H1 (cell line): ENCODE data around the gene PRRG2. TPM values are rescaled to one million over a fixed set of nuclear protein-coding genes. Genes with fewer than 3 reads are reported as not detected.

Experiments used
- ASH2L ChIP-seq: fragments of 200-600, 300-600 bp; sonication (generic); IDR thresholded peaks from one replicate; pipeline ENCODE4 v1.7.1; 2017; ENCODE audit warnings: low read length
- CBX5 ChIP-seq: fragments of 300-800, 300-1000 bp; sonication (generic); IDR thresholded peaks from 2 replicates; pipeline ENCODE4 v1.7.1; 2016; ENCODE audit warnings: antibody characterized with exemption, low read length, low read depth
- CHD1 ChIP-seq: IDR thresholded peaks from 2 replicates; pipeline ENCODE4 v1.6.1; 2012; ENCODE audit warnings: low read depth, low read length, improper control_type of control experiment
- EZH2 ChIP-seq: fragments of 200-600 bp; sonication (generic); IDR thresholded peaks from 2 replicates; pipeline ENCODE4 v1.7.1; 2012; ENCODE audit warnings: low read depth, mild to moderate bottlenecking, moderate library complexity, low read length, inconsistent platforms; ENCODE audit not compliant: severe bottlenecking
- NANOG ChIP-seq: IDR thresholded peaks from 2 replicates; pipeline ENCODE4 v1.6.1; 2011; ENCODE audit warnings: low read length, low read depth, mild to moderate bottlenecking, inconsistent platforms; ENCODE audit not compliant: insufficient read depth, poor library complexity, severe bottlenecking
- NRF1 ChIP-seq: IDR thresholded peaks from 2 replicates; pipeline ENCODE4 v1.6.1; 2011; ENCODE audit warnings: mild to moderate bottlenecking, low read depth, low read length, improper control_type of control experiment
- RAD21 ChIP-seq, 2 experiments: IDR thresholded peaks in 1 of 2; conservative IDR thresholded peaks in 1 of 2; 2 replicates each; pipeline ENCODE4 v1.6.1; 2011; ENCODE audit warnings: low read depth in 2 of 2, low read length in 2 of 2, improper control_type of control experiment in 1 of 2, inconsistent platforms in 1 of 2, mild to moderate bottlenecking in 1 of 2, moderate library complexity in 1 of 2
- RNF2 ChIP-seq: fragments of 200-900, 300-1000 bp; sonication (generic); IDR thresholded peaks from 2 replicates; pipeline ENCODE4 v1.7.1; 2016; ENCODE audit warnings: borderline replicate concordance, low read depth, mild to moderate bottlenecking, antibody characterized with exemption, low read length; ENCODE audit not compliant: poor library complexity, severe bottlenecking; ENCODE audit errors: missing control alignments
- SAP30 ChIP-seq: fragments of 300-600 bp; sonication (generic); IDR thresholded peaks from 2 replicates; pipeline ENCODE4 v1.7.1; 2012; ENCODE audit warnings: low read length, moderate library complexity, mild to moderate bottlenecking, inconsistent platforms; ENCODE audit not compliant: insufficient read depth, insufficient replicate concordance
- SIN3A ChIP-seq, 2 experiments: IDR thresholded peaks in 1 of 2; conservative IDR thresholded peaks in 1 of 2; 2 replicates each; pipeline ENCODE4 v1.6.1; 2011 to 2012; ENCODE audit warnings: low read length in 2 of 2, improper control_type of control experiment in 1 of 2, low read depth in 1 of 2, mild to moderate bottlenecking in 1 of 2
- SP4 ChIP-seq: IDR thresholded peaks from 2 replicates; pipeline ENCODE4 v1.6.1; 2012; ENCODE audit warnings: low read length, inconsistent platforms
- SRF ChIP-seq: IDR thresholded peaks from 2 replicates; pipeline ENCODE4 v1.6.1; 2011; ENCODE audit warnings: mild to moderate bottlenecking, low read depth, low read length, moderate library complexity
- SUZ12 ChIP-seq: fragments of 200-600 bp; sonication (generic); IDR thresholded peaks from 2 replicates; pipeline ENCODE4 v1.6.1; 2012; ENCODE audit warnings: mild to moderate bottlenecking, inconsistent platforms, low read length, moderate library complexity, mixed read lengths
- TEAD4 ChIP-seq: IDR thresholded peaks from 2 replicates; pipeline ENCODE4 v1.6.1; 2012; ENCODE audit warnings: low read depth, low read length, inconsistent platforms, mixed read lengths
- polyA plus RNA-seq, 7 experiments: library from polyadenylated mRNA; depleted of rRNA in 3 of 7; stranded (reverse) in 5 of 7; unstranded in 2 of 7; fragments of >200 nt in 5 of 7; fragments of 200-250 nt in 2 of 7; gene quantifications; 1 replicate in 5 of 7; 2 replicates in 1 of 7; 4 replicates in 1 of 7; pipeline versions ENCODE4 v1.2.1 to v1.2.3, GENCODE V29; 2011 to 2013; ENCODE audit warnings: missing spikeins in 2 of 7, mixed read lengths in 2 of 7
- total RNA-seq: library from RNA; stranded (reverse); fragmentation: NEBNext Ultra II Directional; extraction: Animal tissue kit (Norgen Biotek cat#: 25700); gene quantifications from 2 replicates; pipeline ENCODE4 v1.2.1, GENCODE V29; 2021
- TF ChIP-seq, protein P1 (sequence below): IDR thresholded peaks from 2 replicates; pipeline ENCODE4 v1.6.1; 2011; ENCODE audit warnings: low read depth, mild to moderate bottlenecking, low read length; ENCODE audit not compliant: insufficient read depth
- TF ChIP-seq, protein P2 (sequence below), 3 experiments: IDR thresholded peaks; 1 replicate in 2 of 3; 2 replicates in 1 of 3; pipeline versions ENCODE4 v1.5.1 to v1.6.1; 2011; ENCODE audit warnings: low read length in 3 of 3, mild to moderate bottlenecking in 3 of 3, inconsistent platforms in 2 of 3, low read depth in 1 of 3, moderate library complexity in 1 of 3; ENCODE audit not compliant: insufficient read depth in 1 of 3; ENCODE audit errors: control extremely low read depth in 1 of 3
- TF ChIP-seq, protein P3 (sequence below): IDR thresholded peaks from 2 replicates; pipeline ENCODE4 v1.6.1; 2012; ENCODE audit warnings: inconsistent platforms

The PRRG2 gene
- total and polyA plus RNA-seq, 2 of the 8 experiments (the other 6 are each of a cell fraction or from before 2014, with no cell fraction given) = 4.1 to 5.6 TPM

DNA sequence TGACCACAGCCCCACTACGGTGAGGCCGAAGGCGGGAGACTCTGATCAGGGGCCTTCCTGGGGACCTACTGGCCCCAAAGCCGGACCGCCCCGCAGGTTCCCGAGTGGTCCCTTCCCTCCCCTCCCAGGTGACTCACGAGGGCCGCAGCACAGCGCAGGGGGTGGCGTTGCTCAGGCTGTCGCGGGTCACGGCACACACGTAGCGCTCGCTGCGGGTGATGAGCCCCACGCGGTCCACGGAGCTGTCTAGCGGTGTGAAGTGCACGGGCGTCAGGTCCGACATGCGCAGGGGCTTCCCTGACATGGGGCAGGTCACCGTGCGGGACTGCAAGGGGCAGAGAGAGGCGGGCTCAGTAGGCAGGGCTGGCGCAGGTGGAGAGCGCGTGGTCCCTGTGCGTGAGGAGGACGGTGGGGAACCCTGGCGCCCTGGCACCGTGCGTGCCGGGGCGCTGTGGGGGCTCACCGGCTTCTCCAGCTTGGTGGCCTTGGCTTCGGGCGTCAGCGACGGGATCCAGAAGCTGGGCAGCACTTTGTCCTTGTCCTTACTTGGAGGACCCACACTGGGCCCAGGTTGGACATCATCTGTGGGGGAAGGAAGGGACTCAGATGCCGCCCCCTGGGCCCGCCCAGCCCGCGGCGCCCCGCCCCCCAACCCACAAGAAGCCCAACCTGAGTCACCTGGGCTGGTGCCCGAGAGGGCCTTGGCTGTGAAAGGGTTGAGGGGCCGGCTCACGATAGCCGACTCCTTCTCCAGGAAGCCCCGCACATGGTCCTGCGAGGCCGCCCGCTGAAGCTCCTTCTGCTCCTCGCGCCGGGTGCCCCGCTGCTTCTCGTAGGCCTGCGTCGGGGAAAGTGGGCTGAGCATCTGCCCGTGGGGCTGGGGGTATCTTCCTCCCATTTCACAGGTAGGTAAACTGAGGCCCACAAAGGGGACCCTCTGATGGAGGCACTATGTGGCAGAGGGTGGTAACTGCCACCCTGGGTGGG is 24.4 kb upstream of the PRRG2 start (continued):
- no peak for TF ChIP-seq NANOG
- TF ChIP-seq SIN3A (conservative IDR thresholded peaks at IDR 0.05 in 1 of 2, IDR thresholded peaks at IDR 0.05 in 1 of 2; ENCODE audit: low read depth in 1 of 2, low read length in 2 of 2) = no peak
- TF ChIP-seq EZH2 = no peak
- 0 out of 2 replicates have a peak, but pooled peaks have one; percentile 8 for TF ChIP-seq SP4
- TF ChIP-seq ASH2L = peak; percentile 66
- TF ChIP-seq RNF2 = no peak
- TF ChIP-seq NRF1 = peak; percentile 26; the same call in 1 of the 2 replicates
- TF ChIP-seq, protein P1, sequence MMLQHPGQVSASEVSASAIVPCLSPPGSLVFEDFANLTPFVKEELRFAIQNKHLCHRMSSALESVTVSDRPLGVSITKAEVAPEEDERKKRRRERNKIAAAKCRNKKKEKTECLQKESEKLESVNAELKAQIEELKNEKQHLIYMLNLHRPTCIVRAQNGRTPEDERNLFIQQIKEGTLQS = no peak
- TF ChIP-seq, protein P2, sequence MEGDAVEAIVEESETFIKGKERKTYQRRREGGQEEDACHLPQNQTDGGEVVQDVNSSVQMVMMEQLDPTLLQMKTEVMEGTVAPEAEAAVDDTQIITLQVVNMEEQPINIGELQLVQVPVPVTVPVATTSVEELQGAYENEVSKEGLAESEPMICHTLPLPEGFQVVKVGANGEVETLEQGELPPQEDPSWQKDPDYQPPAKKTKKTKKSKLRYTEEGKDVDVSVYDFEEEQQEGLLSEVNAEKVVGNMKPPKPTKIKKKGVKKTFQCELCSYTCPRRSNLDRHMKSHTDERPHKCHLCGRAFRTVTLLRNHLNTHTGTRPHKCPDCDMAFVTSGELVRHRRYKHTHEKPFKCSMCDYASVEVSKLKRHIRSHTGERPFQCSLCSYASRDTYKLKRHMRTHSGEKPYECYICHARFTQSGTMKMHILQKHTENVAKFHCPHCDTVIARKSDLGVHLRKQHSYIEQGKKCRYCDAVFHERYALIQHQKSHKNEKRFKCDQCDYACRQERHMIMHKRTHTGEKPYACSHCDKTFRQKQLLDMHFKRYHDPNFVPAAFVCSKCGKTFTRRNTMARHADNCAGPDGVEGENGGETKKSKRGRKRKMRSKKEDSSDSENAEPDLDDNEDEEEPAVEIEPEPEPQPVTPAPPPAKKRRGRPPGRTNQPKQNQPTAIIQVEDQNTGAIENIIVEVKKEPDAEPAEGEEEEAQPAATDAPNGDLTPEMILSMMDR (IDR thresholded peaks at IDR 0.05; ENCODE audit: control extremely low read depth in 1 of 3, insufficient read depth in 1 of 3, low read depth in 1 of 3, low read length in 3 of 3) = no peak
- TF ChIP-seq RAD21 (IDR thresholded peaks at IDR 0.05 in 1 of 2, conservative IDR thresholded peaks at IDR 0.05 in 1 of 2; ENCODE audit: low read depth in 2 of 2, low read length in 2 of 2) = no peak; a peak in 1 of 4 replicates
- TF ChIP-seq SUZ12 = no peak
- no peak for TF ChIP-seq SAP30
- no peak for TF ChIP-seq SRF
- TF ChIP-seq, protein P3, sequence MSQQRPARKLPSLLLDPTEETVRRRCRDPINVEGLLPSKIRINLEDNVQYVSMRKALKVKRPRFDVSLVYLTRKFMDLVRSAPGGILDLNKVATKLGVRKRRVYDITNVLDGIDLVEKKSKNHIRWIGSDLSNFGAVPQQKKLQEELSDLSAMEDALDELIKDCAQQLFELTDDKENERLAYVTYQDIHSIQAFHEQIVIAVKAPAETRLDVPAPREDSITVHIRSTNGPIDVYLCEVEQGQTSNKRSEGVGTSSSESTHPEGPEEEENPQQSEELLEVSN = peak; percentile 43
- no peak for TF ChIP-seq CHD1
- TF ChIP-seq CBX5 = no peak
- TF ChIP-seq TEAD4 = no peak
